ENCODE measurements around the gene B3GAT3.
A peak's percentile ranks its signal among the peaks of the same experiment; 100 is the strongest.
"Not testable (repeated sequence)": the region's sequence is repeated elsewhere in the genome, so short reads cannot be mapped to it uniquely, and the experiment has no call there.

B3GAT3 gene

GRCh38 chr11:62603776-62604299 is 17.9 kb downstream of the B3GAT3 start:
- DNase-seq = no peak

GRCh38 chr11:62603072-62603408 is 18.7 kb downstream of the B3GAT3 start:
- no peak for DNase-seq

DNA sequence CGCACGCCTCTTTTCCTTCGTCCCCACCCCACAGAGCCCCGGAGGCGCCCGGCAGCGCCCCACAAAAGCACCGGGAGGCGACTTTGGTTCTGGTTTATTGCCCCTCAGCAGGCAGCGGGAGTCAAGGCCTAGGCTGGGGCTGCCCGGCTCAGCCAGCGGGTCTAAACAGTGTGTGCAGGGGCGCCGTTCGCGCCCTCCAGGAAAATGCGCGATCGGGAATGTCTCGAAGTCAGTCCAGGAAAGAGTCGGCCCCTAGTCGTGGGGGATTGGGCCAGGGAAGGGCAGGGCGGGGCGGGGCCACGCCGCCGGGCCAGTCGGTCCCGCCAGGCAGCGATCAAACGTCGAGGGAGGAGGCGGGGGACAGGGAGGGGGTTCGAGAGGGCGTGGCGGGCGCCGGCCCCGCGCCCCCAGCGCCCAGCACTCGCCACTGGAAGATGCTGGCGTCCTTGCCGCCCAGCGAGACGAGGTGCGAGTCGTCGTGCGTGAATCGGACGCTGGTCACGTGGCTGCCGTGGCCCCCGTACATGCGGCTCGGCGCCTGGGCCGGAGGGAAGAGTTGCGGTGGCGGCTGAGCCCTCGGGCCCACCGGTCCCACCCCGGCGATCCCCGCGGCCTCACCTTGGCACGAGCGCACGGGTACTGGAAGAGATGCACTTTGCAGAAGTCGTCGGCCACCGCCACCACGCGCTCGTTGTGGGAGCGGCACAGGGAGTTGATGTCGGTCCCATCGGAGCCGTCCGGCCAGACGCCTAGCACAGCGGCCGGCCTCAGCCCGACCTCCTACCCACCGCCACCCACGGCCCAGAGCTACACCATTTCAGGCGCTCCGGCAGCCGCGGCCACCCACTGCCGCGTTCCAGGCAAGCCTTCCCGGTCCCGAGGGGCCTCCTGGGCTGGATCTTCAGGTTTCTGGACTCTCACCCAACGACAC is 19.4 kb downstream of the B3GAT3 start:
- no peak for DNase-seq

- DNase-seq = peak; percentile 100
Observed at GRCh38 chr11:62601372-62602140, 20.2 kb downstream of the B3GAT3 start, which contains the start of gene MTA2. TSS of gene MTA2 (minus strand) at chr11:62601865. CDS start at chr11:62601450, 415 bp downstream.

- DNase-seq = no peak
Observed at GRCh38 chr11:62601122-62601371, 20.7 kb downstream of the B3GAT3 start.

DNA sequence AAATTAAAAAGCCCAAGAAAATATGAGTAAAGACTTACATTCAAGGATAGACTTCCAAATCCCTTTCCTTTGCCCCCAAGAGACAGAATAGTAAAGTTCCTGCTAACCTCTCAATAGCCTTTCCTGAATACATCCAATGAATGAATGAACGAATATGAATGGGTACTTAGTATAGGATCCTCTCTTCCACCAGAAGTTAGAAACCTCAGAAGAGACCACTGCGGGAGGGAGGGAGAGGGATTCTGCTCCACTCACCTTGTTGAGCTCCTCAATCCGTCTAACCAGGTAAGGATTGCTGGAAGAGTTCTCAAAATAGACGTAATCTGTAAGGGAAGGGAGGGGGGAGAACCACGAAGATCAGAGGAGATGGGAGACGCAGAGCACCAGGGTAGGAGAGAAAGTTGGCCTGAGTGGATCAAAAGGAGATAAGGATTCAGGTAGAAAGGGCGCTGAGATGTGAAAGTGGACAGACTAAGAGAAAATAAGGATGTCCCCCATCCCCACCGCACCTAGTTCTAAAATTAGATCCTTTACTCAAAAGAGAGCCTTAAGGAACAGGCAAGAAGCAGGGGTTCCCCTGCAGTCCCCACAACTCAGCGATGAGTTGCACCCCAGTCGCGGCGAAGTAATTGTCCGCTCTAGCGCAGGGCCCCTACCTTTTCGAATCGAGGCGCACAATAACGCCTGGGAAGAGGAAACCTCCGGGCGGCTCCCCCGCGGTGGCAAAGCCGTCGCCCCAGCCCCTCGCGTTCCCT is 21.2 kb downstream of the B3GAT3 start:
- no peak for DNase-seq

DNA sequence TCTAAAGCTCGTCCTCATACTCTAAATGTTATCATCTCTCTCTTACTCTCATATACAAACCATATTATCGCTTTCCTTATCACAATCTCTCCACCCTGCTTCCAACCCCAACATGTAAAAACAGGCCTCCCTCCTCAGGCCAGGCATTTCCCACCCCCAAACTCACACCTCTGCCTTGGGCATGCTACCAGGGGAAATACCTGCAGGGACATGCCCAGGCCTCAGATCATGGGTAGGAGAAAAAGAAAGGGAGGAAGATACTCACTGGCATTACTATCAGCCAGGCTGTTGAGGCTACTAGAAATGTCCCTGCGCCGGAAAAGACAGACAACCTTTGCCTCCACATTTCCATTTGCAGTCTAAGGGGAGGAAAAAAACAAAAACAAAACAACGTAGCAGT is 21.9 kb downstream of the B3GAT3 start:
- DNase-seq = no peak

DNA sequence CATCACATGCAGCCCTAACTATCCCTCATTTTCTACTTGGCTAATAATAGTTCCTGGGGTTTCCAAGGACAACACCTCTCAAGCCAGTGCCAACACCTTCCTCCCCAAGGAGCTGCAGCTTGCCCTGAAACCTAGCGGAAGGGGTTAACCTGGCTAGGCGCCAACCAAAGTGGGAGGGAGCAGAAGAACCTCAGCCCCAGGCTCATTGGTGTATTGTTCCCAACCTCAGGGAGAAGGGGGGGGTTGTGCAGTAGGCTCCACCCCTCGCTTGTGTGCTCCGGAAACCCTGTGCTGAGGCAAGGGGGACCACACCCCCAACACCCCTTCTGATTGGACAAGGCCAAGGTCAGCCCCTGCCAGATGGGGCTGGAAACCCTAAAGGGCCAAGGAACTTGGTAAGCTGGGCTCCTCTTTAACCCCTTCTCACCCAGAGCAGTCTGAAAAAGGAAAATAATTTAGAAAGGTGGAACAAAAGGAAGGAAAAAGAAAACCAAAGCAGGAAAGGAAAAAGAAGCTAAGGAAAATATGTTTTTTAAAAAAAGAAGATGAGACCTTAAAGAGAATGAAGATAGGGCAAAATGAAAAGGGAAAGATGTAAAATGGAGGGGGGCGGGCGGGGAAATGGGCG is 22.6 kb downstream of the B3GAT3 start:
- peak; percentile 98 for DNase-seq

- no peak for DNase-seq
Observed at GRCh38 chr11:62595124-62595523, 26.7 kb downstream of the B3GAT3 start.

- peak; percentile 74 for DNase-seq
Observed at GRCh38 chr11:62593434-62594044, 28.2 kb downstream of the B3GAT3 start.

DNA sequence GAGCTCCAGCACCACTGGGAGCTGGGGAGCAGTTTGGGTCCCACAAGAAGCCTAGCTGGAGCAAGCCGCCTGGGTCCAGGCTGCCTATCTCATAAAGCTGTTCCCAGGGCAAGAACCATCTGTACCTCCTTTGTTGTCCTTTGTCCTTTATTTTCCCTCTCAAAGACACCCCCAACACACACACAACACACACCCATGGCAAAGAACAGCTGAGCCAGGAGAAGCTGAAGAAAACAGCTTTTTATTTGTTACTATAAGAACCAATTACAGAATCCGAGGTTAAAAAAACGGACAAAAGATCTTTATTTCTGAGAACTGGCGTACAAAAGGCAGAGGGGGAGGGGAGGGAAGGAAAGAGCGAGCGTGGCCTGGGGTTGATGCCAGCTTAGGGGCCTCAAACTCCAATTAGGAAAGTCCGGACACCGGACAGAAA is 28.8 kb downstream of the B3GAT3 start:
- DNase-seq = no peak

DNA sequence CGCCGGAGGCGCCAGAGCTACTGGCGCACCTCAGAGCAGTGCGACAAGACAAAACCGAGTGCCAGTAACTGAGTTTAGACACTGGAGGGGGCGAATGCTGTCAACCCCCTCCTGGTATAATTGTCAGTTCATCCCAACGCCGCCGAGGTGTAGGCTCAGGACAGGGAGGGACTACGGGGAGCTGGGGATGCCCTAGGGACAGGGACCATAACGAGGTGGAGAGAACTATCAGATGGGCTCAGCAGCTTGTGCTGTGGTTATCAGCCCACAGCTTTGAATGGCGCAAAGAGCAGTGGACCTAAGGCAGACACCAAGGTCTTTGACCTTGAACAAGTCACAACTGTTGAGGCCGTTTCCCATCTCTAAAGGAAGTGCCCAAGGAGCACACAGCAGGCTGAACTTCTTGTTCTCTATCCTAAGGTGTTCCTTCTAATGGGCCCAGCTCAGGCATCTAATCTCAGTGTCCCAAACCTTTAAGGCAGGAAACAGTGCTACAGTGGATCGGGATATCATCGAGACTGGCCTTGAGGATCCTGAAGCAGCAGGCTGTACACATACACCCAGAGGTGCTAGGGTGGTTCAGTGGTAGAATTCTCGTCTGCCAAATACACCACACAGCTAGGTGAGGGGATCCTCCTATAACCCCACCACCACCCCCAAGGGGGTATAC is 29.5 kb downstream of the B3GAT3 start:
- no peak for DNase-seq

GRCh38 chr11:62591448-62592145 is 30.2 kb downstream of the B3GAT3 start, which contains the start of gene TUT1:
TSS of gene TUT1 (minus strand) at chr11:62591523. CDS start at chr11:62591485, 38 bp downstream.
- DNase-seq = peak; percentile 98

- no peak for DNase-seq
Observed at GRCh38 chr11:62588966-62589637, 32.7 kb downstream of the B3GAT3 start.

DNA sequence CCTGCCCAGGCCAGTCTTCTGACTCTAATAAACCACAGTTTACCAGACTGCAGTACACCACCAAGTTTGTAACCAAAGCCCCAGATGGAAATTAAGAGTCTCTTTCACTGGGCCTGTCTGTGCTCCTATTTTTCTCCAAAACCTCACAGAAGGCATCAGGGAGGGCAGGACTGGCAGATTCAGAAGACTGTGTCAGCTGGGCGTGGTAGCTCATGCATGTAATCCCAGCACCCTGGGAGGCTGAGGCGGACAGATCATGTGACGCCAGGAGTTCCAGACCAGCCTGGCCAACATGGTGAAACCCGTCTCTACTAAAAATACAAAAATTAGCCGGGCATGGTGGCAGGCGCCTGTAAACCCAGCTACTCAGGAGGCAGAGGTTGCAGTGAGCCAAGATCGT is 36.4 kb downstream of the B3GAT3 start:
- DNase-seq = not testable (repeated sequence)

- DNase-seq = not testable (repeated sequence)
Observed at GRCh38 chr11:62581735-62582134, 40.1 kb downstream of the B3GAT3 start.

DNA sequence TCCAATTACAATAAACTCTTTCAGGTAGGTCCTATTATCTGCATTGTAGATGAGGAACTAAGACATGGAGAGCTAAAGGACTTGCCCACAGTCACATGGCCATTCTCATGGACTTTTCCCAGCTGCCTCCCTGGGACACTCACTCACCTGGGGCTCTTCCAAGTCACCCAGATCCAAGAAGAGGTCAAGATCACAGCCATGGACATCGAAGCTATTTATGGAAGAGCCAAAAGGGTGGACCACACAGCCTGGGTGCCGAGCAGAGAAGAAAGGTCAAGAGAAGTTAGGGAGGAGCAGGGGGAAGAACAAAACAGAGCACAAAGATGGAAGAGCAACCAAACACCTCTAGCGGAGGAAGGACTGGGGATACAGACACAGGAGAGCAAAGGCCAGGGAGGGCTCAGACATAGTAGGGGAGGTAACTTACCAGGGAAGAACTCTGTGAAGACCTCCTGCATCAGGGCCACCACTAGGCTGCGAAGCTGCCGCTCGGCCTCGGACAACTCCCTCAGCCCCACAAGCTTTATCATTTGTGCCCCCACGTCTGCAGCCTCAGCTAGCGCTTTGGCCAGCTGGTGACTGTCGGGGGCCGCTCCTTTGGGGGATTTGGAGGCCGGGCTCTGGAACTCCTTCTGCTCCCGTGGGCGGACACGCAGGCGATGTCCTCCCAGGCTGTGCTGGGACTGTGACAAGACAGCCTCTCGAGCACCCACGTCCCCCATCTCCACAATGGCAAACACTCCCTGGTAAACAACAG is 40.6 kb downstream of the B3GAT3 start:
- DNase-seq = no peak

- DNase-seq = no peak
Observed at GRCh38 chr11:62579252-62579651, 42.5 kb downstream of the B3GAT3 start.

- DNase-seq = no peak
Observed at GRCh38 chr11:62578541-62578940, 43.2 kb downstream of the B3GAT3 start.

Data from central memory CD4-positive, alpha-beta T cell (primary cell).